Measurements from ENCODE around the gene LIPF.

The LIPF gene

GRCh38 chr10:88620441-88620840 lies 43.8 kb upstream of the LIPF start:
- Histone ChIP-seq H2BK15ac (ENCODE audit: low read length) (no peak overlapping the region), H4K8ac (ENCODE audit: low read depth, low read length) (no peak overlapping the region), H3K27ac (replicated peaks; ENCODE audit: low read length) (no peak overlapping the region), H3K4me1 (ENCODE audit: control insufficient read depth in 2 of 2, insufficient read depth in 1 of 2, low read depth in 1 of 2, low read length in 2 of 2) (no peaks in the 10 kb centered on the region), H3K23ac (ENCODE audit: low read depth, low read length, poor library complexity) (no peak overlapping the region), H2BK120ac (ENCODE audit: low read depth, low read length) (no peak overlapping the region), H3K4ac (ENCODE audit: low read length) (no peak overlapping the region), H3K79me1 (ENCODE audit: low read depth, low read length) (no peaks in the 10 kb centered on the region), H3K9me3 (replicated peaks in 1 of 2; ENCODE audit: control insufficient read depth in 2 of 2, insufficient read depth in 1 of 2, low read depth in 1 of 2, low read length in 2 of 2) (no peaks in the 10 kb centered on the region), H3K18ac (ENCODE audit: low read length) (no peak overlapping the region), H3K9ac (ENCODE audit: low read depth, low read length, poor library complexity) (no peak overlapping the region), H2BK5ac (ENCODE audit: low read length) (no peak overlapping the region), H4K91ac (ENCODE audit: low read depth, low read length, poor library complexity) (no peak overlapping the region), H3K4me3 (ENCODE audit: low read length in 2 of 2) (no peak overlapping the region), H3K4me2 (ENCODE audit: insufficient read depth, low read length, poor library complexity, severe bottlenecking) (no peak overlapping the region), H3K36me3 (replicated peaks in 1 of 2; ENCODE audit: control insufficient read depth in 2 of 2, insufficient read depth in 2 of 2, low read length in 2 of 2) (no peaks in the 10 kb centered on the region), H3K27me3 (ENCODE audit: control insufficient read depth in 3 of 3, insufficient read depth in 3 of 3, low read depth in 1 of 3, low read length in 3 of 3) (peaks cover 0 to 2% (median 0%) of the 10 kb centered on the region in 3 experiments), H2AFZ (ENCODE audit: low read length) (no peak overlapping the region), H3K14ac (ENCODE audit: low read length) (no peak overlapping the region), H2AK5ac (ENCODE audit: low read depth, low read length) (no peak overlapping the region), H2BK12ac (ENCODE audit: low read length) (no peak overlapping the region)
- no CpG with 5 or more reads among the region's 1 CpG for WGBS, 2 donors (ENCODE audit: extremely low coverage in 2 of 2, insufficient read length in 2 of 2, insufficient replicate concordance in 1 of 2)
- no peak for DNase-seq (ENCODE audit: low spot score)

- H3K18ac ChIP-seq (ENCODE audit: low read length): no peak overlapping the region
- no peak overlapping the region for H2AFZ ChIP-seq (ENCODE audit: low read length)
- no peaks in the 10 kb centered on the region for H3K79me1 ChIP-seq (ENCODE audit: low read depth, low read length)
- H3K27ac ChIP-seq (replicated peaks; ENCODE audit: low read length): no peak overlapping the region
- no peaks in the 10 kb centered on the region for H3K9me3 ChIP-seq (replicated peaks in 1 of 2; ENCODE audit: control insufficient read depth in 2 of 2, insufficient read depth in 1 of 2, low read depth in 1 of 2, low read length in 2 of 2)
- no peak overlapping the region for H4K8ac ChIP-seq (ENCODE audit: low read depth, low read length)
- no peak overlapping the region for H2BK15ac ChIP-seq (ENCODE audit: low read length)
- WGBS, 2 donors (ENCODE audit: extremely low coverage in 2 of 2, insufficient read length in 2 of 2, insufficient replicate concordance in 1 of 2): no CpG with 5 or more reads among the region's 2 CpGs
- no peaks in the 10 kb centered on the region for H3K27me3 ChIP-seq (ENCODE audit: control insufficient read depth in 3 of 3, insufficient read depth in 3 of 3, low read depth in 1 of 3, low read length in 3 of 3)
- no peak overlapping the region for H3K4ac ChIP-seq (ENCODE audit: low read length)
- H2BK120ac ChIP-seq (ENCODE audit: low read depth, low read length): no peak overlapping the region
- H3K23ac ChIP-seq (ENCODE audit: low read depth, low read length, poor library complexity): no peak overlapping the region
- no peaks in the 10 kb centered on the region for H3K4me1 ChIP-seq (ENCODE audit: control insufficient read depth in 2 of 2, insufficient read depth in 1 of 2, low read depth in 1 of 2, low read length in 2 of 2)
- no peak overlapping the region for H3K4me2 ChIP-seq (ENCODE audit: insufficient read depth, low read length, poor library complexity, severe bottlenecking)
- no peak overlapping the region for H2BK5ac ChIP-seq (ENCODE audit: low read length)
- H2BK12ac ChIP-seq (ENCODE audit: low read length): no peak overlapping the region
- H2AK5ac ChIP-seq (ENCODE audit: low read depth, low read length): no peak overlapping the region
- no peak overlapping the region for H3K4me3 ChIP-seq (ENCODE audit: low read length in 2 of 2)
- no peak overlapping the region for H3K9ac ChIP-seq (ENCODE audit: low read depth, low read length, poor library complexity)
- H4K91ac ChIP-seq (ENCODE audit: low read depth, low read length, poor library complexity): no peak overlapping the region
- no peaks in the 10 kb centered on the region for H3K36me3 ChIP-seq (replicated peaks in 1 of 2; ENCODE audit: control insufficient read depth in 2 of 2, insufficient read depth in 2 of 2, low read length in 2 of 2)
- H3K14ac ChIP-seq (ENCODE audit: low read length): no peak overlapping the region
- DNase-seq (ENCODE audit: low spot score): no peak
Measured at GRCh38 chr10:88623835-88624234, 40.4 kb upstream of the LIPF start.

- no peak overlapping the region for H3K23ac ChIP-seq (ENCODE audit: low read depth, low read length, poor library complexity)
- no peak overlapping the region for H4K8ac ChIP-seq (ENCODE audit: low read depth, low read length)
- H2AFZ ChIP-seq (ENCODE audit: low read length): no peak overlapping the region
- H4K91ac ChIP-seq (ENCODE audit: low read depth, low read length, poor library complexity): no peak overlapping the region
- H2BK12ac ChIP-seq (ENCODE audit: low read length): no peak overlapping the region
- H3K14ac ChIP-seq (ENCODE audit: low read length): no peak overlapping the region
- no peaks in the 10 kb centered on the region for H3K79me1 ChIP-seq (ENCODE audit: low read depth, low read length)
- H2BK15ac ChIP-seq (ENCODE audit: low read length): no peak overlapping the region
- H2AK5ac ChIP-seq (ENCODE audit: low read depth, low read length): no peak overlapping the region
- no peak overlapping the region for H3K4me2 ChIP-seq (ENCODE audit: insufficient read depth, low read length, poor library complexity, severe bottlenecking)
- DNase-seq (ENCODE audit: low spot score): no peak
- no peak overlapping the region for H3K4ac ChIP-seq (ENCODE audit: low read length)
- no peaks in the 10 kb centered on the region for H3K27me3 ChIP-seq (ENCODE audit: control insufficient read depth in 3 of 3, insufficient read depth in 3 of 3, low read depth in 1 of 3, low read length in 3 of 3)
- H3K18ac ChIP-seq (ENCODE audit: low read length): no peak overlapping the region
- H3K4me1 ChIP-seq (ENCODE audit: control insufficient read depth in 2 of 2, insufficient read depth in 1 of 2, low read depth in 1 of 2, low read length in 2 of 2): no peaks in the 10 kb centered on the region
- no peak overlapping the region for H3K27ac ChIP-seq (replicated peaks; ENCODE audit: low read length)
- no peaks in the 10 kb centered on the region for H3K9me3 ChIP-seq (replicated peaks in 1 of 2; ENCODE audit: control insufficient read depth in 2 of 2, insufficient read depth in 1 of 2, low read depth in 1 of 2, low read length in 2 of 2)
- no peaks in the 10 kb centered on the region for H3K36me3 ChIP-seq (replicated peaks in 1 of 2; ENCODE audit: control insufficient read depth in 2 of 2, insufficient read depth in 2 of 2, low read length in 2 of 2)
- H3K9ac ChIP-seq (ENCODE audit: low read depth, low read length, poor library complexity): no peak overlapping the region
- no peak overlapping the region for H3K4me3 ChIP-seq (ENCODE audit: low read length in 2 of 2)
- no peak overlapping the region for H2BK120ac ChIP-seq (ENCODE audit: low read depth, low read length)
- no peak overlapping the region for H2BK5ac ChIP-seq (ENCODE audit: low read length)
Measured at GRCh38 chr10:88624840-88625239, 39.4 kb upstream of the LIPF start.

GRCh38 chr10:88640186-88640585 lies 24.1 kb upstream of the LIPF start:
- Histone ChIP-seq H3K4me1 (ENCODE audit: control insufficient read depth in 2 of 2, insufficient read depth in 1 of 2, low read depth in 1 of 2, low read length in 2 of 2) (no peaks in the 10 kb centered on the region), H3K23ac (ENCODE audit: low read depth, low read length, poor library complexity) (no peak overlapping the region), H3K9me3 (replicated peaks in 1 of 2; ENCODE audit: control insufficient read depth in 2 of 2, insufficient read depth in 1 of 2, low read depth in 1 of 2, low read length in 2 of 2) (no peaks in the 10 kb centered on the region), H4K8ac (ENCODE audit: low read depth, low read length) (no peak overlapping the region), H3K9ac (ENCODE audit: low read depth, low read length, poor library complexity) (no peak overlapping the region), H3K4me2 (ENCODE audit: insufficient read depth, low read length, poor library complexity, severe bottlenecking) (no peak overlapping the region), H3K4ac (ENCODE audit: low read length) (no peak overlapping the region), H3K14ac (ENCODE audit: low read length) (no peak overlapping the region), H2AK5ac (ENCODE audit: low read depth, low read length) (no peak overlapping the region), H4K91ac (ENCODE audit: low read depth, low read length, poor library complexity) (no peak overlapping the region), H2AFZ (ENCODE audit: low read length) (no peak overlapping the region), H3K79me1 (ENCODE audit: low read depth, low read length) (no peaks in the 10 kb centered on the region), H2BK5ac (ENCODE audit: low read length) (no peak overlapping the region), H3K27ac (replicated peaks; ENCODE audit: low read length) (no peak overlapping the region), H2BK12ac (ENCODE audit: low read length) (no peak overlapping the region), H3K18ac (ENCODE audit: low read length) (no peak overlapping the region), H2BK15ac (ENCODE audit: low read length) (no peak overlapping the region), H3K4me3 (ENCODE audit: low read length in 2 of 2) (no peak overlapping the region), H2BK120ac (ENCODE audit: low read depth, low read length) (no peak overlapping the region), H3K36me3 (replicated peaks in 1 of 2; ENCODE audit: control insufficient read depth in 2 of 2, insufficient read depth in 2 of 2, low read length in 2 of 2) (no peaks in the 10 kb centered on the region), H3K27me3 (ENCODE audit: control insufficient read depth in 3 of 3, insufficient read depth in 3 of 3, low read depth in 1 of 3, low read length in 3 of 3) (no peaks in the 10 kb centered on the region)
- WGBS, 2 donors (ENCODE audit: extremely low coverage in 2 of 2, insufficient read length in 2 of 2, insufficient replicate concordance in 1 of 2): no CpG with 5 or more reads among the region's 2 CpGs
- DNase-seq (ENCODE audit: low spot score): no peak

Measured in neuronal stem cell (in vitro differentiated cells).